CD4-positive, alpha-beta T cell (primary cell): ENCODE data around the gene SEBOX. TPM values are rescaled to one million over a fixed set of nuclear protein-coding genes. Genes with fewer than 3 reads are reported as not detected.

Source experiments
- ATAC-seq: fragments of 200-7000 bp; cut with Tn5 transposase; one replicate; pipeline ENCODE4 v1.10.0; 2022; ENCODE audit warnings: mild to moderate bottlenecking; ENCODE audit not compliant: poor library complexity
- CTCF ChIA-PET: fragments of 350-600 bp; sonication (Branson Sonifier 250); formaldehyde crosslinking; loops from one replicate; lab custom pipeline; 2021; ENCODE audit warnings: antibody characterized with exemption, inconsistent platforms; lab: Charles Lee
- POLR2A ChIA-PET: fragments of 350-600 bp; sonication (Branson Sonifier 250); formaldehyde crosslinking; loops from one replicate; lab custom pipeline; 2021; ENCODE audit warnings: antibody characterized with exemption, inconsistent platforms; lab: Charles Lee
- DNase-seq, 14 experiments: peaks; one replicate each; pipeline ENCODE4 v3.0.0-alpha.2; 2013 to 2020; ENCODE audit warnings: mixed read lengths in 2 of 14
- H3K27ac ChIP-seq, 2 donors: one replicate each; pipeline versions ENCODE4 v1.5.1 to v1.7.0; 2013; ENCODE audit warnings: low read length in 2 of 2, low read depth in 1 of 2, mild to moderate bottlenecking in 1 of 2
- H3K27me3 ChIP-seq, 2 experiments: 1 replicate in 1 of 2; 2 replicates in 1 of 2; pipeline versions ENCODE4 v1.6.1 to v1.7.0; 2013; ENCODE audit warnings: low read length in 2 of 2, control low read depth in 1 of 2, mild to moderate bottlenecking in 1 of 2, moderate library complexity in 1 of 2; ENCODE audit not compliant: insufficient read depth in 2 of 2, control insufficient read depth in 1 of 2
- H3K36me3 ChIP-seq: one replicate; pipeline ENCODE4 v1.6.1; 2013; ENCODE audit warnings: low read length, control low read depth; ENCODE audit not compliant: insufficient read depth
- H3K4me1 ChIP-seq: one replicate; pipeline ENCODE4 v1.6.1; 2013; ENCODE audit warnings: low read length, control low read depth; ENCODE audit not compliant: insufficient read depth
- H3K4me3 ChIP-seq: one replicate; pipeline ENCODE4 v1.5.1; 2013; ENCODE audit warnings: mild to moderate bottlenecking, low read length, moderate library complexity
- H3K9me3 ChIP-seq, 2 experiments: 1 replicate in 1 of 2; 2 replicates in 1 of 2; pipeline versions ENCODE4 v1.6.1 to v1.7.0; 2013; ENCODE audit warnings: low read length in 2 of 2, mild to moderate bottlenecking in 2 of 2, control low read depth in 1 of 2, moderate library complexity in 1 of 2; ENCODE audit not compliant: control insufficient read depth in 1 of 2, insufficient read depth in 1 of 2
- H3K27ac Mint-ChIP-seq: one replicate; pipeline ENCODE4 v1.8.0; 2020; ENCODE audit warnings: mixed read lengths
- H3K27me3 Mint-ChIP-seq: one replicate; pipeline ENCODE4 v1.8.0; 2021; ENCODE audit warnings: mixed read lengths
- H3K36me3 Mint-ChIP-seq: one replicate; pipeline ENCODE4 v1.8.0; 2021; ENCODE audit warnings: low read depth, mixed read lengths
- H3K4me1 Mint-ChIP-seq: one replicate; pipeline ENCODE4 v1.8.0; 2021; ENCODE audit warnings: low read depth, mixed read lengths
- H3K4me3 Mint-ChIP-seq: one replicate; pipeline ENCODE4 v1.8.0; 2020; ENCODE audit warnings: mild to moderate bottlenecking, mixed read lengths
- H3K9me3 Mint-ChIP-seq: one replicate; pipeline ENCODE4 v1.8.0; 2020; ENCODE audit warnings: mixed read lengths
- CTCF ChIP-seq: fragments of 200-600 bp; IDR thresholded peaks from one replicate; pipeline ENCODE4 v1.8.0; 2022; ENCODE audit warnings: antibody characterized with exemption, mild to moderate bottlenecking
- intact Hi-C, 2 experiments: fragments of 100-400 bp; cut with DNase I in 1 of 2; cut with micrococcal nuclease in 1 of 2; formaldehyde crosslinking; loops; one replicate each; pipeline versions ENCODE4 v1.15.1 to v1.9.0; 2023 to 2025; cut with DNase I, micrococcal nuclease
- total RNA-seq, 174 experiments: library from RNA in 2 of 174; stranded (reverse) in 2 of 174; gene quantifications; one replicate each; pipeline ENCODE4 v1.2.3 and lab custom pipeline; 2021 to 2026

The SEBOX gene
- total RNA-seq, 2 experiments from 2014 or later = not detected

GRCh38 chr17:28368915-28369683 is 4.1 kb upstream of the SEBOX start:
- peaks cover 26% of the 10 kb centered on the region for H3K4me1 Mint-ChIP-seq
- intact Hi-C loops = no loop called here
- DNase-seq (no peak), ATAC-seq (no peak)
- POLR2A ChIA-PET = interaction anchor here (2.0 to 6.1 kb wide), 3 partner anchors 12 to 33 kb away, joined by 6 to 34 read pairs (median 31); partner anchors contain the start of genes IFT20, POLDIP2 and TNFAIP1
- Histone ChIP-seq H3K4me1 (peaks cover 22% of the 10 kb centered on the region), H3K9me3 (no peaks in the 10 kb centered on the region), H3K27ac (no peak overlapping the region), H3K27me3 (no peaks in the 10 kb centered on the region), H3K36me3 (peaks cover 10% of the 10 kb centered on the region), H3K4me3 (no peak overlapping the region)
- no peaks in the 10 kb centered on the region for H3K9me3 Mint-ChIP-seq
- peak overlapping the region; percentile 39 for H3K27ac Mint-ChIP-seq
- peak overlapping the region; percentile 30 for H3K4me3 Mint-ChIP-seq
- no peak for TF ChIP-seq CTCF
- H3K27me3 Mint-ChIP-seq = no peaks in the 10 kb centered on the region
- H3K36me3 Mint-ChIP-seq = peaks cover 10% of the 10 kb centered on the region
- CTCF ChIA-PET = interaction anchor here (1.9 kb wide), 1 partner anchor 48 kb away, joined by 7 read pairs; no protein-coding TSS in a partner anchor

- Mint-ChIP-seq H3K36me3 (peaks cover 17% of the 10 kb centered on the region), H3K4me1 (peaks cover 22% of the 10 kb centered on the region), H3K4me3 (peak overlapping the region; percentile 30), H3K27me3 (no peaks in the 10 kb centered on the region), H3K9me3 (no peaks in the 10 kb centered on the region), H3K27ac (no peak overlapping the region)
- ATAC-seq = no peak
- CTCF ChIA-PET = interaction anchor here (1.9 kb wide), 1 partner anchor 48 kb away, joined by 7 read pairs; no protein-coding TSS in a partner anchor
- intact Hi-C loops = no loop called here
- POLR2A ChIA-PET = interaction anchor here (2.0 to 6.1 kb wide), 3 partner anchors 11 to 33 kb away, joined by 6 to 34 read pairs (median 31); partner anchors contain the start of genes IFT20, POLDIP2 and TNFAIP1
- no peak for DNase-seq
- Histone ChIP-seq H3K27ac (no peak overlapping the region), H3K36me3 (peaks cover 17% of the 10 kb centered on the region), H3K4me3 (no peak overlapping the region), H3K4me1 (peaks cover 21% of the 10 kb centered on the region), H3K9me3 (no peaks in the 10 kb centered on the region), H3K27me3 (no peaks in the 10 kb centered on the region)
- TF ChIP-seq CTCF = no peak
Observed at GRCh38 chr17:28368306-28368831, 3.4 kb upstream of the SEBOX start.

GRCh38 chr17:28367641-28368305 is 2.8 kb upstream of the SEBOX start:
- no peak for DNase-seq
- Mint-ChIP-seq H3K9me3 (no peaks in the 10 kb centered on the region), H3K4me3 (no peak overlapping the region), H3K4me1 (peaks cover 16% of the 10 kb centered on the region), H3K27ac (no peak overlapping the region), H3K27me3 (no peaks in the 10 kb centered on the region), H3K36me3 (peaks cover 23% of the 10 kb centered on the region)
- peaks cover 23% of the 10 kb centered on the region for H3K36me3 ChIP-seq
- no peaks in the 10 kb centered on the region for H3K9me3 ChIP-seq
- H3K27ac ChIP-seq = no peak overlapping the region
- peaks cover 15% of the 10 kb centered on the region for H3K4me1 ChIP-seq
- no peak overlapping the region for H3K4me3 ChIP-seq
- TF ChIP-seq CTCF = no peak
- H3K27me3 ChIP-seq = no peaks in the 10 kb centered on the region
- ATAC-seq = no peak
- ChIA-PET POLR2A (interaction anchor here (6.1 kb wide), 1 partner anchor 11 kb away, joined by 34 read pairs; the partner anchor contains the start of gene POLDIP2), CTCF (interaction anchor here (1.9 kb wide), 1 partner anchor 49 kb away, joined by 7 read pairs; no protein-coding TSS in a partner anchor)
- intact Hi-C loops = no loop called here
